GM12878 (cell line): Measurements from ENCODE around the gene NINL.

Experiments used
- ATF3 ChIP-seq: IDR thresholded peaks from 2 replicates; pipeline ENCODE4 v1.6.1; 2011; ENCODE audit warnings: low read depth, mild to moderate bottlenecking, low read length, moderate library complexity, borderline replicate concordance; ENCODE audit errors: extremely low read depth
- BMI1 ChIP-seq: fragments of 450-650 bp; IDR thresholded peaks from 2 replicates; pipeline ENCODE4 v1.6.1; 2016; ENCODE audit warnings: mild to moderate bottlenecking, moderate library complexity, borderline replicate concordance
- CEBPZ ChIP-seq: fragments of 150-350 bp; IDR thresholded peaks from 2 replicates; pipeline ENCODE4 v1.6.1; 2016; ENCODE audit warnings: low read depth, low read length
- CHD2 ChIP-seq: IDR thresholded peaks from 2 replicates; pipeline ENCODE4 v1.6.1; 2011; ENCODE audit warnings: low read depth, low read length, improper control_type of control experiment, borderline replicate concordance
- CTCF ChIP-seq, 3 experiments: IDR thresholded peaks in 2 of 3; conservative IDR thresholded peaks in 1 of 3; 2 replicates each; pipeline ENCODE4 v1.5.1; 2011; ENCODE audit warnings: low read depth in 3 of 3, low read length in 3 of 3, mild to moderate bottlenecking in 3 of 3, control low read depth in 2 of 3, moderate library complexity in 2 of 3, inconsistent platforms in 1 of 3, mixed read lengths in 1 of 3; ENCODE audit not compliant: control insufficient read depth in 2 of 3, insufficient read depth in 1 of 3; ENCODE audit errors: extremely low read depth in 1 of 3
- GABPA ChIP-seq: IDR thresholded peaks from 2 replicates; pipeline ENCODE4 v1.6.1; 2014; ENCODE audit warnings: antibody characterized with exemption, low read depth, mild to moderate bottlenecking, inconsistent platforms
- RAD21 ChIP-seq: IDR thresholded peaks from 2 replicates; pipeline ENCODE4 v1.6.1; 2011; ENCODE audit warnings: mild to moderate bottlenecking, low read depth, low read length, moderate library complexity; ENCODE audit not compliant: insufficient read depth

- TF ChIP-seq CTCF (IDR thresholded peaks at IDR 0.05 in 2 of 3, conservative IDR thresholded peaks at IDR 0.05 in 1 of 3; ENCODE audit: control insufficient read depth in 2 of 3, extremely low read depth in 1 of 3, insufficient read depth in 1 of 3, low read depth in 3 of 3, low read length in 3 of 3) (no peak), GABPA (no peak), CEBPZ (no peak), RAD21 (no peak), CHD2 (no peak), ATF3 (no peak), BMI1 (no peak)
These were observed 99.0 kb downstream of the NINL start for GRCh38 chr20:25486377-25486776.
